HepG2 (cell line): ENCODE data around the gene CAMK1D. TPM values are rescaled to one million over a fixed set of nuclear protein-coding genes. Genes with fewer than 3 reads are reported as not detected.

Experiments
- ATAC-seq: fragments of 200-7000 bp; cut with Tn5 transposase; 3 replicates; pipeline ENCODE4 v1.9.1; 2020; ENCODE audit warnings: mild to moderate bottlenecking, moderate library complexity
- BruUV-seq: library from RNA; stranded (reverse); fragments of 400-500 nt; replicated peaks from 2 replicates; lab custom pipeline; 2021; lab: Mats Ljungman, UMichigan
- CTCF ChIA-PET: fragments of 300-600 bp; formaldehyde crosslinking; extraction: SDS; loops from one replicate; lab custom pipeline; 2021; ENCODE audit warnings: low total read pairs, inconsistent platforms, low intra/inter-chr PET ratio; lab: Yijun Ruan, JAX
- POLR2A ChIA-PET: fragments of 350-600 bp; sonication (Branson Sonifier 250); formaldehyde crosslinking; loops from one replicate; lab custom pipeline; 2020; ENCODE audit warnings: antibody characterized with exemption, inconsistent platforms; lab: Yijun Ruan, JAX
- DNase-seq: peaks from one replicate; pipeline ENCODE4 v3.0.0-alpha.2; 2015; ENCODE audit warnings: low spot score
- FAIRE-seq: peaks from 3 replicates; lab custom pipeline; 2011; peaks lifted over from hg19 to GRCh38; lab: Jason Lieb, UNC
- H2AFZ ChIP-seq: one replicate; pipeline ENCODE4 v1.6.1; 2011; ENCODE audit warnings: low read length, inconsistent platforms
- H3K27ac ChIP-seq: fragments of 300-600 bp; 3 replicates; pipeline ENCODE4 v1.8.0; 2011; ENCODE audit warnings: mixed run types, mild to moderate bottlenecking, mixed read lengths, low read length, inconsistent platforms; ENCODE audit not compliant: insufficient read depth; ENCODE audit errors: extremely low read length
- H3K27me3 ChIP-seq, 2 experiments: fragments of 200-600 bp in 1 of 2; 2 replicates in 1 of 2; 3 replicates in 1 of 2; pipeline versions ENCODE4 v1.6.0 to v1.8.0; 2011; ENCODE audit warnings: low read length in 2 of 2, mild to moderate bottlenecking in 2 of 2, moderate library complexity in 2 of 2, inconsistent platforms in 1 of 2; ENCODE audit not compliant: insufficient read depth in 2 of 2, control insufficient read depth in 1 of 2
- H3K36me3 ChIP-seq, 2 experiments: fragments of 200-600 bp in 1 of 2; replicated peaks in 1 of 2; 2 replicates in 1 of 2; 3 replicates in 1 of 2; pipeline versions ENCODE4 v1.5.1 to v1.8.0; 2011; ENCODE audit warnings: low read length in 2 of 2, inconsistent platforms in 1 of 2; ENCODE audit not compliant: insufficient read depth in 2 of 2, control insufficient read depth in 1 of 2
- H3K4me1 ChIP-seq: 2 replicates; pipeline ENCODE4 v1.5.1; 2012; ENCODE audit warnings: low read length, inconsistent platforms; ENCODE audit not compliant: insufficient read depth
- H3K4me2 ChIP-seq: 2 replicates; pipeline ENCODE4 v1.6.0; 2011; ENCODE audit warnings: low read depth, low read length, inconsistent platforms
- H3K4me3 ChIP-seq, 3 experiments: fragments of 200-600 bp in 1 of 3; sonication (generic), shearing (Covaris generic) in 1 of 3; replicated peaks in 1 of 3; 2 replicates each; pipeline ENCODE4 v1.5.1; 2011 to 2016; ENCODE audit warnings: low read length in 3 of 3, inconsistent platforms in 2 of 3, low read depth in 2 of 3, mild to moderate bottlenecking in 2 of 3, control low read depth in 1 of 3, mixed read lengths in 1 of 3; ENCODE audit not compliant: insufficient read depth in 1 of 3
- H3K79me2 ChIP-seq: one replicate; pipeline ENCODE4 v1.6.1; 2011; ENCODE audit warnings: low read length, inconsistent platforms; ENCODE audit not compliant: insufficient read depth
- H3K9ac ChIP-seq: 2 replicates; pipeline ENCODE4 v1.6.0; 2011; ENCODE audit warnings: mild to moderate bottlenecking, low read depth, low read length, inconsistent platforms; ENCODE audit not compliant: insufficient read depth
- H3K9me3 ChIP-seq: 2 replicates; pipeline ENCODE4 v1.5.1; 2012; ENCODE audit warnings: mild to moderate bottlenecking, low read length
- H4K20me1 ChIP-seq: 2 replicates; pipeline ENCODE4 v1.6.0; 2011; ENCODE audit warnings: inconsistent platforms, mild to moderate bottlenecking, low read length, moderate library complexity; ENCODE audit not compliant: insufficient read depth
- BRCA1 ChIP-seq: sonication (generic); formaldehyde crosslinking; IDR thresholded peaks from 2 replicates; pipeline ENCODE4 v1.4.0; 2020; ENCODE audit warnings: missing genetic modification reagents
- DNMT3B ChIP-seq: conservative IDR thresholded peaks from 2 replicates; pipeline ENCODE4 v1.6.1; 2016; ENCODE audit warnings: missing biosample characterization, control low read depth
- GABPA ChIP-seq, 2 experiments: IDR thresholded peaks; 2 replicates each; pipeline ENCODE4 v1.6.1; 2011 to 2016; ENCODE audit warnings: low read depth in 2 of 2, low read length in 1 of 2, missing biosample characterization in 1 of 2, missing genetic modification characterization in 1 of 2
- JUND ChIP-seq: sonication (generic); formaldehyde crosslinking; IDR thresholded peaks from 2 replicates; pipeline ENCODE4 v1.8.0; 2022; ENCODE audit warnings: mild to moderate bottlenecking, missing genetic modification reagents
- KAT8 ChIP-seq: IDR thresholded peaks from 2 replicates; pipeline ENCODE4 v1.6.1; 2016; ENCODE audit warnings: missing genetic modification reagents, missing compliant biosample characterization
- MEIS2 ChIP-seq: sonication (generic); formaldehyde crosslinking; IDR thresholded peaks from 2 replicates; pipeline ENCODE4 v1.9.0; 2021; ENCODE audit warnings: mild to moderate bottlenecking, missing genetic modification reagents
- POLR2AphosphoS2 ChIP-seq: IDR thresholded peaks from 2 replicates; pipeline ENCODE4 v1.6.1; 2011; ENCODE audit warnings: low read depth, low read length, improper control_type of control experiment
- RAD21 ChIP-seq: fragments of 450-650 bp; formaldehyde crosslinking; IDR thresholded peaks from 2 replicates; pipeline ENCODE4 v1.5.0; 2020; ENCODE audit warnings: mild to moderate bottlenecking
- RFX1 ChIP-seq: fragments of 450-650 bp; IDR thresholded peaks from 2 replicates; pipeline ENCODE4 v1.6.1; 2017
- SALL2 ChIP-seq: sonication (generic); formaldehyde crosslinking; IDR thresholded peaks from 2 replicates; pipeline ENCODE4 v1.8.1; 2023; ENCODE audit warnings: mild to moderate bottlenecking, missing genetic modification reagents, inconsistent platforms
- U2AF1 ChIP-seq: fragments of 200-400 bp; formaldehyde crosslinking; optimal IDR thresholded peaks from 2 replicates; pipeline ENCODE3; 2017; ENCODE audit warnings: mild to moderate bottlenecking, low read depth, low read length
- ZNF562 ChIP-seq: sonication (generic); formaldehyde crosslinking; IDR thresholded peaks from 2 replicates; pipeline ENCODE4 v1.8.0; 2022; ENCODE audit warnings: missing genetic modification reagents, borderline replicate concordance
- ZNF569 ChIP-seq: sonication (generic); formaldehyde crosslinking; IDR thresholded peaks from 2 replicates; pipeline ENCODE4 v1.5.0; 2020; ENCODE audit warnings: mild to moderate bottlenecking, missing genetic modification reagents, moderate library complexity, borderline replicate concordance
- ZNF737 ChIP-seq: sonication (generic); formaldehyde crosslinking; IDR thresholded peaks from 2 replicates; pipeline ENCODE4 v1.5.0; 2020; ENCODE audit warnings: missing genetic modification reagents, mild to moderate bottlenecking, borderline replicate concordance
- WGBS: methylation state at CpG from one replicate; pipeline ENCODE4 v1.1.6; 2017; ENCODE audit warnings: low lambda C conversion rate; 5-methylcytosine and 5-hydroxymethylcytosine counted together
- in situ Hi-C: cut with HindIII; loops from 2 replicates; pipeline ENCODE4 v1.10.0; 2017; ENCODE audit warnings: low pct_unique_long_range_greater_than_20kb; ENCODE audit not compliant: extremely low pct_ligation_motif_present
- intact Hi-C: fragments of 100-400 bp; cut with micrococcal nuclease; formaldehyde crosslinking; loops from one replicate; pipeline ENCODE4 v1.10.0; 2022; ENCODE audit not compliant: unreplicated experiment
- polyA plus RNA-seq, 8 experiments: library from polyadenylated mRNA; depleted of rRNA in 3 of 8; stranded (reverse) in 7 of 8; unstranded in 1 of 8; fragments of >200 nt; fragmentation: Illumina TruSeq in 4 of 8; extraction: Trizol in 4 of 8; gene quantifications; 2 replicates each; pipeline versions ENCODE4 v1.2.1 to v1.2.3, GENCODE V29; 2011 to 2016; ENCODE audit warnings: low read depth in 4 of 8, missing spikeins in 1 of 8, mixed read lengths in 1 of 8; ENCODE audit not compliant: insufficient read depth in 1 of 8
- total RNA-seq, 5 experiments: library from RNA; depleted of rRNA; stranded (reverse); fragments of >200 nt; fragmentation: Illumina TruSeq; extraction: Trizol; gene quantifications; 2 replicates each; pipeline ENCODE4 v1.2.3, GENCODE V29; 2016; ENCODE audit warnings: low read depth in 1 of 5
- TF ChIP-seq, protein P1 (sequence below): sonication (generic); formaldehyde crosslinking; IDR thresholded peaks from 2 replicates; pipeline ENCODE4 v1.5.0; 2020; ENCODE audit warnings: missing genetic modification reagents
- TF ChIP-seq, protein P2 (sequence below): IDR thresholded peaks from 2 replicates; pipeline ENCODE4 v1.6.1; 2016; ENCODE audit warnings: control low read depth

The CAMK1D gene
- total and polyA plus RNA-seq, 2 of the 13 experiments (the other 11 are each of a cell fraction or from before 2014, with no cell fraction given) = under 0.01 TPM; not detected in 1

DNA sequence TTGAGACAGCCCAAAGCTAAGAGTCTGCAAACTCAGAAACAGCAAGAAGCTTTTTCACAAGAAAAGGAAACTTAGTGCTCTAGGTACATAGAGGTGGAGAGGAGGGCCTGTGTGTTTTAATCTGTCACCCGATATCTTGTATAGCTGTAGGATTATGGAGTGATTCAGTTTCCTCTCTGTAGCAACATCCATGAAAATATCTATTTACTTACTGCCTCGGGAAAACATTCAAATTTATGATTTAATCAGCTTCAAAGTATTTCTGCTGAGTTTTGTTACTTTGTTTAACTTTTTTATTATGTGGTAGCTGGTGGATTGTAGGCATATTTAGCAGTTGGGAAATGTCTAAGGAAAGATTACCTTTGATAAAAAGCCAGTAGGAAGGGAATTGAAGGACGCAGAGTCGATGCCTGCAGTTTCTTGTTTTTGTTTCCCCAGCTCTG lies 360.2 kb downstream of the CAMK1D start:
- no peak overlapping the region for H3K9ac ChIP-seq
- no peak for ATAC-seq
- H2AFZ ChIP-seq = no peak overlapping the region
- H3K9me3 ChIP-seq = no peaks in the 10 kb centered on the region
- 34% methylated on average over 4 of the region's 4 CpGs for WGBS
- BruUV-seq = no TSS peak
- no peaks in the 10 kb centered on the region for H3K4me1 ChIP-seq
- no peak overlapping the region for H3K4me2 ChIP-seq
- FAIRE-seq = no peak
- TF ChIP-seq GABPA (IDR thresholded peaks at IDR 0.05; ENCODE audit: low read depth, low read length) = no peak
- TF ChIP-seq GABPA (CRISPR knock-in tag; IDR thresholded peaks at IDR 0.05; ENCODE audit: low read depth) = no peak
- TF ChIP-seq, protein P1, sequence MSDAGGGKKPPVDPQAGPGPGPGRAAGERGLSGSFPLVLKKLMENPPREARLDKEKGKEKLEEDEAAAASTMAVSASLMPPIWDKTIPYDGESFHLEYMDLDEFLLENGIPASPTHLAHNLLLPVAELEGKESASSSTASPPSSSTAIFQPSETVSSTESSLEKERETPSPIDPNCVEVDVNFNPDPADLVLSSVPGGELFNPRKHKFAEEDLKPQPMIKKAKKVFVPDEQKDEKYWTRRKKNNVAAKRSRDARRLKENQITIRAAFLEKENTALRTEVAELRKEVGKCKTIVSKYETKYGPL (CRISPR knock-in tag) = no peak
- no peak for TF ChIP-seq BRCA1
- TF ChIP-seq POLR2AphosphoS2 = no peak
- no peak for TF ChIP-seq MEIS2 (CRISPR knock-in tag)
- no peak for TF ChIP-seq RFX1
- no peak for TF ChIP-seq ZNF562
- TF ChIP-seq KAT8 (CRISPR knock-in tag) = no peak
- no peak for TF ChIP-seq DNMT3B
- no peak for TF ChIP-seq U2AF1
- TF ChIP-seq, protein P2, sequence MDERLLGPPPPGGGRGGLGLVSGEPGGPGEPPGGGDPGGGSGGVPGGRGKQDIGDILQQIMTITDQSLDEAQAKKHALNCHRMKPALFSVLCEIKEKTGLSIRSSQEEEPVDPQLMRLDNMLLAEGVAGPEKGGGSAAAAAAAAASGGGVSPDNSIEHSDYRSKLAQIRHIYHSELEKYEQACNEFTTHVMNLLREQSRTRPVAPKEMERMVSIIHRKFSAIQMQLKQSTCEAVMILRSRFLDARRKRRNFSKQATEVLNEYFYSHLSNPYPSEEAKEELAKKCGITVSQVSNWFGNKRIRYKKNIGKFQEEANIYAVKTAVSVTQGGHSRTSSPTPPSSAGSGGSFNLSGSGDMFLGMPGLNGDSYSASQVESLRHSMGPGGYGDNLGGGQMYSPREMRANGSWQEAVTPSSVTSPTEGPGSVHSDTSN (CRISPR knock-in tag) = no peak
- TF ChIP-seq JUND = no peak
- no peak for TF ChIP-seq ZNF737 (CRISPR knock-in tag)
- no peak for TF ChIP-seq ZNF569 (CRISPR knock-in tag)
- TF ChIP-seq SALL2 (CRISPR knock-in tag) = no peak
- TF ChIP-seq RAD21 (CRISPR knock-in tag) = no peak
- H4K20me1 ChIP-seq = no peaks in the 10 kb centered on the region
- H3K4me3 ChIP-seq = no peak overlapping the region
- in situ Hi-C loops (no loop called here), intact Hi-C loops (no loop called here)
- DNase-seq = no peak
- POLR2A ChIA-PET = no interaction called here
- no peaks in the 10 kb centered on the region for H3K79me2 ChIP-seq
- no peaks in the 10 kb centered on the region for H3K27me3 ChIP-seq
- CTCF ChIA-PET = no interaction called here
- H3K27ac ChIP-seq = no peak overlapping the region
- H3K36me3 ChIP-seq = no peaks in the 10 kb centered on the region
